Measurements from ENCODE around the gene KRTAP4-12. TPM values are rescaled to one million over a fixed set of nuclear protein-coding genes. Genes with fewer than 3 reads are reported as not detected.
"Not testable (repeated sequence)": the region's sequence is repeated elsewhere in the genome, so short reads cannot be mapped to it uniquely, and the experiment has no call there.

Gene KRTAP4-12
- total RNA-seq, 2 donors from 2014 or later: not detected

- ATAC-seq: no peak
- intact Hi-C loops (cut with DNase I, micrococcal nuclease): no loop called here
- DNase-seq: no peak
Observed at GRCh38 chr17:41133880-41134735, 10.1 kb upstream of the KRTAP4-12 start.

GRCh38 chr17:41131979-41132378 is 8.0 kb upstream of the KRTAP4-12 start:
- ATAC-seq (no peak), DNase-seq (no peak)
- intact Hi-C loops (cut with DNase I, micrococcal nuclease): no loop called here

- ATAC-seq (no peak), DNase-seq (no peak)
- intact Hi-C loops (cut with DNase I, micrococcal nuclease): no loop called here
Observed at GRCh38 chr17:41127371-41127770, 3.4 kb upstream of the KRTAP4-12 start.

GRCh38 chr17:41126412-41126811 is 2.4 kb upstream of the KRTAP4-12 start:
- ATAC-seq: no peak
- DNase-seq: no peak
- intact Hi-C loops (cut with DNase I, micrococcal nuclease): no loop called here

GRCh38 chr17:41125064-41125463 is 1.1 kb upstream of the KRTAP4-12 start:
- ATAC-seq (no peak), DNase-seq (no peak)
- intact Hi-C loops (cut with DNase I, micrococcal nuclease): no loop called here

GRCh38 chr17:41123292-41123990 is 541 bp downstream of the KRTAP4-12 start:
- intact Hi-C loops (cut with DNase I, micrococcal nuclease); ATAC-seq; DNase-seq: not testable (repeated sequence)

- intact Hi-C loops (cut with DNase I, micrococcal nuclease): no loop called here
- no peak for ATAC-seq
- DNase-seq: no peak
Observed at GRCh38 chr17:41121742-41122141, 2.2 kb downstream of the KRTAP4-12 start.

- ATAC-seq; DNase-seq; intact Hi-C loops (cut with DNase I, micrococcal nuclease): not testable (repeated sequence)
Observed at GRCh38 chr17:41119696-41120690, 4.0 kb downstream of the KRTAP4-12 start.

- intact Hi-C loops (cut with DNase I, micrococcal nuclease): no loop called here
- ATAC-seq: no peak
- no peak for DNase-seq
Observed at GRCh38 chr17:41118721-41119120, 5.3 kb downstream of the KRTAP4-12 start.

GRCh38 chr17:41117846-41118386 is 6.1 kb downstream of the KRTAP4-12 start, which contains the start of gene KRTAP4-11:
KRTAP4-11 (minus strand) TSS chr17:41118373; CDS start chr17:41118315, 58 bp downstream.
- DNase-seq; ATAC-seq; intact Hi-C loops (cut with DNase I, micrococcal nuclease): not testable (repeated sequence)

GRCh38 chr17:41116297-41116696 is 7.7 kb downstream of the KRTAP4-12 start:
- no peak for ATAC-seq
- intact Hi-C loops (cut with DNase I, micrococcal nuclease): no loop called here
- no peak for DNase-seq

GRCh38 chr17:41111151-41111885 is 12.7 kb downstream of the KRTAP4-12 start:
- no peak for ATAC-seq
- no peak for DNase-seq
- intact Hi-C loops (cut with DNase I, micrococcal nuclease): no loop called here

GRCh38 chr17:41108728-41109386 is 15.1 kb downstream of the KRTAP4-12 start:
- ATAC-seq; intact Hi-C loops (cut with DNase I, micrococcal nuclease); DNase-seq: not testable (repeated sequence)

GRCh38 chr17:41107941-41108450 is 16.0 kb downstream of the KRTAP4-12 start:
- ATAC-seq: no peak
- no peak for DNase-seq

GRCh38 chr17:41105347-41105746 is 18.6 kb downstream of the KRTAP4-12 start, which contains the start of gene KRTAP4-9:
KRTAP4-9 (plus strand) TSS chr17:41105389; CDS start chr17:41105389, 0 bp downstream.
- intact Hi-C loops (cut with DNase I, micrococcal nuclease); DNase-seq; ATAC-seq: not testable (repeated sequence)

More at GRCh38 chr17:41107941-41108450, 16.0 kb downstream of the KRTAP4-12 start:
- intact Hi-C loops (cut with DNase I, micrococcal nuclease): no loop called here

GRCh38 chr17:41104386-41105038 is 19.5 kb downstream of the KRTAP4-12 start:
- DNase-seq; intact Hi-C loops (cut with DNase I, micrococcal nuclease); ATAC-seq: not testable (repeated sequence)

All from left colon (tissue), 2 donors.